GM04503 (cell line): ENCODE data around the gene MYO1B.

Experiments used
- DNase-seq: peaks from one replicate; pipeline ENCODE4 v3.0.0-alpha.2; 2012; ENCODE audit warnings: low read depth

MYO1B gene

GRCh38 chr2:191298306-191298705 is 53.1 kb downstream of the MYO1B start:
- no peak for DNase-seq

DNA sequence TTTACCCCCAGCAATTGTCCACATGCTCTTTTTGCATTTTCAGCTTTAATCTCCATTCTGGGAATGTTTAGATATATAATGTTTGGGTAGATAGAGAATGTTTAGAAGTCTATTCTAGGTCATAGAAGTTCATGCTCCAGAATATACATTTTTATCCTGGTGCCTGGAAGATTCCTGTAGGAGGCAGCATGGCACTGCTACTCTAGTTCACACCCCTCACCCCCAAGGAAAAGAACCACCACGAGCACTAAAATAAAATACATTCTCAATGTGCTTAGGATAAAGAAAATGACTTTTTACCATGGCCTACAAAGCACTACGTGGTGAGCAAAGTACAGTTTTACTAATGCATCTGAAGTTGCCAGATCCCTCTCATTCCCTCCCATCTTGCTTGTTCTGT is 53.8 kb downstream of the MYO1B start:
- no peak for DNase-seq

- DNase-seq: no peak
Measured at GRCh38 chr2:191299866-191300265, 54.7 kb downstream of the MYO1B start.

DNA sequence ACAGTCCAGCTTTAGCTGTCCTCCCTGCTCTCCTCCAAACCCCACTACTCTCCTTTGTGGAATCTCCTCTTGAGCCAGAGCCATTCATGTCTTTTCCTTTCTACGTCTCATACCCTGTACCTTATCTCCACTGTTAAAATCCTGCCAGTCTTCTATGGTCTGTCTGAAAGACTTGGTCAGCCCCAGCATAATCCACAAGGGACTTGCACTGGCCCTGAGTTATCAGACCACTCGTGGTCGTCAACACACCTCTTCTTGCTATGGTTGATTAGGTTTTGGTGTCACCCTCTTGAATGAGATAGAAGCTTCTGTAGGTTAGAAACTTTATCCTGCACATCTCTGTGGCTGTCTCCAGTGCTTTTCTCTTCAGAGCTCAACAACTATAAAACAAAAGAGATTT is 56.8 kb downstream of the MYO1B start:
- DNase-seq: no peak

DNA sequence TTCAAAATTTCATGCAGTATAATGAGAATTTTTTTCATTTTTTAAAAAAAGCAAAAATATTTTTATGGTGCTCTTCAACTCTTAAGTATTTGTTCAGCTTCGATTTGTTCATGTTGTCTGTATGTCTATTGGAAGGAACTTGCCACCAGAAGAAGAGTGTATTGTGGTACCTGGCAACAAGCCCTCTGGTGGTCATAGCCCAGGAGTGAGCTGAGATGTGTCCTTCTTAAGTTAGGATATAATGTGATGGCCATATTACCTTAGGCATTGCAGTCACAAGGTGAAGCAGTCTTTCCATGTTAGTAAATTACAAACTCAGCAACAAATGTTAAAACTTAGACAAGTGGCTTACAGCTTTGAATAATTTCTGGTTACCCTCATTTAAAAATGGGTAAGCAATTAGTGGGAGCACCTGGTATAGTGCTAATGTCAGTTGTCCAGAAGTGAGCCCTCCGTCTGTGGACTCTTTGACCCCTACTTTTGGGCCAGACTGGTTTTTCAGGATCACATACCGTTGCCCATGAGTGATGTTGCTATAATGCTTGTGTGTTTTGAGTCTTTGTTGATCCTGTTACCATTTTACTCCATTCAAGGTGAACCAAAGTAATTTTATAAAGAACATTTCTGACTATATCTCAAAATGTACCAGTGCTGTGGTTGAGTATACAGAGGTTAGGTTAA is 57.4 kb downstream of the MYO1B start:
- DNase-seq: no peak

GRCh38 chr2:191303140-191304005 is 58.2 kb downstream of the MYO1B start:
- DNase-seq: no peak

- peak; percentile 74 for DNase-seq
Measured at GRCh38 chr2:191304939-191305875, 60.0 kb downstream of the MYO1B start.

- DNase-seq: no peak
Measured at GRCh38 chr2:191308026-191308425, 62.8 kb downstream of the MYO1B start.

GRCh38 chr2:191311156-191311555 is 66.0 kb downstream of the MYO1B start:
- DNase-seq: no peak

GRCh38 chr2:191311627-191312026 is 66.4 kb downstream of the MYO1B start:
- no peak for DNase-seq

- no peak for DNase-seq
Measured at GRCh38 chr2:191312163-191312562, 67.0 kb downstream of the MYO1B start.

GRCh38 chr2:191312662-191313061 is 67.5 kb downstream of the MYO1B start:
- no peak for DNase-seq

DNA sequence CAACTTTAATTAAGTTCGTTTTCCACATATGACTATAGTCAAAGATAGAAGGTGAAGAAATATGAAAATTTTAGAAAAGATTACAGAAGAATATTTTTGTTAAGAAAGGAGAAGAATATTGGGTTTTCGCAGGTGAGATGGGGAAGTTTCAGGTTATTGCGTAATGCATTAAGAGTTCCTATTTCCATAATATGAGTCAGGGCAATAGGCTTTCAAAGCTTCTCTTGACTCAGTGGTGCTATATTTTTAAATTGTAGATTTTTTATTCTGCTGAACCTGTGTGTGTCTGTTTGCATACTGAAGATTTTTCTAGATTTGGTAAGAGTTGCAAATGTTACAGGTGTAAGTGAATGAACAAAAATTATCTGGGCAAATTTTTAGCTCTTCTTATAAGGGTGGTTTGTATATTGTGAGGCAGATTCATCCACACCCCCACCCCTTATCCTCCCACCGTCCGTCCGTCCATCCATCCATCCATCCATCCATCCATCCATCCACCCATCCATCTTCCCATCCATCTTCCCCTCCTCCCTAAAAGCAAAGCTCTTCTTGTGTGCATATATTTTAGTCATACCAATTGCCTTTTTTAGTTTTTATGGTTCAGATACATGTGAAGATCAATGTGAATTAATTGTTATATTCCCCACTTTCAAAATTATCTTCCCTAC is 69.6 kb downstream of the MYO1B start:
- DNase-seq: no peak

- DNase-seq: no peak
Measured at GRCh38 chr2:191315365-191315752, 70.2 kb downstream of the MYO1B start.

- no peak for DNase-seq
Measured at GRCh38 chr2:191316246-191316994, 71.2 kb downstream of the MYO1B start.

GRCh38 chr2:191318037-191318728 is 73.0 kb downstream of the MYO1B start:
- DNase-seq: no peak

GRCh38 chr2:191318729-191319078 is 73.5 kb downstream of the MYO1B start:
- DNase-seq: no peak

DNA sequence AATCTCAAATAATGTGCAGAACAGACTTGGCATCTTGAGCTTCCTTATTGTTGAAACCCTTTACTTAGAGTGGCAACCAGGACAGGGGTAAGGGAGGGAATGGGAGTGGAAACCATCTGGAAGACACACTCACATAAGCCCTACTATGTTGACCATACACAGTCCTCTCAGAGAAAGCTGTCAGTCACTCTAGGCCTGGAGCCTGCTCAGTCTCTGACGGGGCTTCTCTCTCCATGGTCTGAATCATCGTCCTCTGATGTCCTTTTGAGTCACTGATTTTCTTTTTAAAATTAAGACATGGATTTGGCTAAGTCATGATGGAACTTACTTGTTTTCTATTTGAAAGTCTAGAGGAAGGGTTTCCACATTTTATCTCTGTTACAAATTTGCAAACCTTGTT is 74.0 kb downstream of the MYO1B start:
- DNase-seq: no peak

- no peak for DNase-seq
Measured at GRCh38 chr2:191320881-191321280, 75.7 kb downstream of the MYO1B start.

- DNase-seq: no peak
Measured at GRCh38 chr2:191321861-191322662, 76.9 kb downstream of the MYO1B start.
